Erythroblast (primary cell): ENCODE data around the gene PNLDC1.

Source experiments
- GATA1 ChIP-seq: IDR thresholded peaks from 2 replicates; pipeline ENCODE4 v1.6.1; 2011; ENCODE audit warnings: low read depth, mild to moderate bottlenecking, control low read depth, low read length, moderate library complexity
- POLR2A ChIP-seq: IDR thresholded peaks from 2 replicates; pipeline ENCODE4 v1.6.1; 2011; ENCODE audit warnings: mild to moderate bottlenecking, low read length

GRCh38 chr6:159815410-159815809 is 15.3 kb downstream of the PNLDC1 start:
- TF ChIP-seq POLR2A (no peak), GATA1 (no peak)
